H9 (cell line): Measurements from ENCODE around the gene HCST. TPM values are rescaled to one million over a fixed set of nuclear protein-coding genes. Genes with fewer than 3 reads are reported as not detected.

Experiments
- DNase-seq: peaks from one replicate; pipeline ENCODE4 v3.0.0-alpha.2; 2017
- H2AFZ ChIP-seq: one replicate; pipeline ENCODE4 v1.6.1; 2013; ENCODE audit warnings: mild to moderate bottlenecking, low read length, control low read depth, moderate library complexity
- H2AK5ac ChIP-seq: 2 replicates; pipeline ENCODE4 v1.6.1; 2013; ENCODE audit warnings: low read length, control low read depth, mixed read lengths; ENCODE audit not compliant: insufficient read length
- H2BK120ac ChIP-seq: one replicate; pipeline ENCODE4 v1.6.1; 2013; ENCODE audit warnings: low read depth, mild to moderate bottlenecking, low read length, control low read depth, inconsistent platforms; ENCODE audit not compliant: poor library complexity, severe bottlenecking
- H2BK12ac ChIP-seq: 2 replicates; pipeline ENCODE4 v1.6.1; 2013; ENCODE audit warnings: low read length, control low read depth, mixed read lengths, low read depth; ENCODE audit not compliant: insufficient read length
- H2BK15ac ChIP-seq: 2 replicates; pipeline ENCODE4 v1.6.1; 2013; ENCODE audit warnings: low read depth, low read length, control low read depth
- H2BK20ac ChIP-seq: one replicate; pipeline ENCODE4 v1.6.1; 2013; ENCODE audit warnings: low read depth, mild to moderate bottlenecking, low read length, control low read depth, inconsistent platforms; ENCODE audit not compliant: poor library complexity, severe bottlenecking
- H2BK5ac ChIP-seq: 2 replicates; pipeline ENCODE4 v1.6.1; 2013; ENCODE audit warnings: low read length, control low read depth, mixed read lengths; ENCODE audit not compliant: insufficient read length
- H3K14ac ChIP-seq: 2 replicates; pipeline ENCODE4 v1.6.1; 2013; ENCODE audit warnings: low read length, control low read depth; ENCODE audit not compliant: insufficient read depth
- H3K18ac ChIP-seq: 2 replicates; pipeline ENCODE4 v1.6.1; 2013; ENCODE audit warnings: low read depth, mild to moderate bottlenecking, mixed read lengths, low read length, control low read depth; ENCODE audit not compliant: insufficient read length
- H3K23ac ChIP-seq: 2 replicates; pipeline ENCODE4 v1.6.1; 2013; ENCODE audit warnings: low read length, control low read depth, mixed read lengths, low read depth; ENCODE audit not compliant: insufficient read length
- H3K23me2 ChIP-seq: 2 replicates; pipeline ENCODE4 v1.6.1; 2013; ENCODE audit warnings: low read depth, mild to moderate bottlenecking, mixed read lengths, low read length, control low read depth; ENCODE audit not compliant: insufficient read length, poor library complexity, severe bottlenecking
- H3K27ac ChIP-seq: 2 replicates; pipeline ENCODE4 v1.5.1; 2013; ENCODE audit warnings: low read length, control low read depth, mixed read lengths, low read depth; ENCODE audit not compliant: insufficient read length
- H3K27me3 ChIP-seq: 2 replicates; pipeline ENCODE4 v1.6.1; 2013; ENCODE audit warnings: low read length, control low read depth, inconsistent platforms; ENCODE audit not compliant: insufficient read depth
- H3K4ac ChIP-seq: 2 replicates; pipeline ENCODE4 v1.6.1; 2013; ENCODE audit warnings: low read depth, mild to moderate bottlenecking, control low read depth, inconsistent platforms, low read length, moderate library complexity
- H3K4me1 ChIP-seq: 2 replicates; pipeline ENCODE4 v1.6.1; 2013; ENCODE audit warnings: low read length, control low read depth, inconsistent platforms; ENCODE audit not compliant: insufficient read depth
- H3K4me2 ChIP-seq: 2 replicates; pipeline ENCODE4 v1.6.1; 2013; ENCODE audit warnings: low read length, control low read depth, mixed read lengths; ENCODE audit not compliant: insufficient read length, insufficient read depth
- H3K56ac ChIP-seq: 2 replicates; pipeline ENCODE4 v1.6.1; 2013; ENCODE audit warnings: low read depth, mild to moderate bottlenecking, mixed read lengths, low read length, control low read depth; ENCODE audit not compliant: insufficient read length
- H3K79me1 ChIP-seq: 2 replicates; pipeline ENCODE4 v1.6.1; 2013; ENCODE audit warnings: low read depth, mild to moderate bottlenecking, moderate library complexity, low read length, control low read depth, inconsistent platforms; ENCODE audit not compliant: insufficient read depth, poor library complexity, severe bottlenecking
- H3K79me2 ChIP-seq: 2 replicates; pipeline ENCODE4 v1.6.1; 2013; ENCODE audit warnings: low read length, control low read depth, inconsistent platforms; ENCODE audit not compliant: insufficient read depth
- H3K9ac ChIP-seq: 2 replicates; pipeline ENCODE4 v1.6.1; 2013; ENCODE audit warnings: low read length, control low read depth, mixed read lengths; ENCODE audit not compliant: insufficient read length; ENCODE audit errors: extremely low read depth
- H3K9me3 ChIP-seq: one replicate; pipeline ENCODE4 v1.6.1; 2013; ENCODE audit warnings: low read depth, low read length, inconsistent platforms; ENCODE audit not compliant: control insufficient read depth
- H3T11ph ChIP-seq: one replicate; pipeline ENCODE4 v1.6.1; 2013; ENCODE audit warnings: mild to moderate bottlenecking, low read length, control low read depth, inconsistent platforms
- H4K20me1 ChIP-seq: one replicate; pipeline ENCODE4 v1.6.1; 2013; ENCODE audit not compliant: control insufficient read depth, insufficient read length, insufficient read depth
- H4K5ac ChIP-seq: 2 replicates; pipeline ENCODE4 v1.6.1; 2013; ENCODE audit warnings: low read depth, mild to moderate bottlenecking, mixed read lengths, low read length, control low read depth; ENCODE audit not compliant: insufficient read length
- H4K8ac ChIP-seq: replicated peaks from 2 replicates; pipeline ENCODE4 v1.6.1; 2013; ENCODE audit warnings: low read length, control low read depth, mixed read lengths, low read depth; ENCODE audit not compliant: insufficient read length
- H4K91ac ChIP-seq: 2 replicates; pipeline ENCODE4 v1.6.1; 2013; ENCODE audit warnings: low read depth, mild to moderate bottlenecking, moderate library complexity, mixed read lengths, low read length, control low read depth; ENCODE audit not compliant: insufficient read length
- H3K27ac Mint-ChIP-seq, 3 experiments: 2 replicates in 2 of 3; 3 replicates in 1 of 3; pipeline ENCODE4 v1.8.0; 2020 to 2021; ENCODE audit warnings: mixed read lengths in 3 of 3, mild to moderate bottlenecking in 1 of 3, moderate library complexity in 1 of 3
- H3K27me3 Mint-ChIP-seq: 2 replicates; pipeline ENCODE4 v1.8.0; 2021; ENCODE audit warnings: low read depth, mild to moderate bottlenecking, moderate library complexity, mixed read lengths
- H3K36me3 Mint-ChIP-seq, 3 experiments: 2 replicates in 2 of 3; 3 replicates in 1 of 3; pipeline ENCODE4 v1.8.0; 2020 to 2021; ENCODE audit warnings: low read depth in 3 of 3, mixed read lengths in 3 of 3; ENCODE audit not compliant: insufficient read depth in 1 of 3
- H3K4me1 Mint-ChIP-seq, 2 experiments: 2 replicates each; pipeline ENCODE4 v1.8.0; 2020; ENCODE audit warnings: mixed read lengths in 2 of 2
- H3K4me3 Mint-ChIP-seq, 2 experiments: 2 replicates in 1 of 2; 3 replicates in 1 of 2; pipeline ENCODE4 v1.8.0; 2020 to 2021; ENCODE audit warnings: mild to moderate bottlenecking in 2 of 2, mixed read lengths in 2 of 2, moderate library complexity in 1 of 2
- H3K9me3 Mint-ChIP-seq, 2 experiments: 2 replicates in 1 of 2; 3 replicates in 1 of 2; pipeline ENCODE4 v1.8.0; 2020; ENCODE audit warnings: mild to moderate bottlenecking in 2 of 2, mixed read lengths in 2 of 2, moderate library complexity in 1 of 2
- CTCF ChIP-seq: fragments of 200-600 bp; sonication (generic); conservative IDR thresholded peaks from 3 replicates; pipeline ENCODE4 v1.8.0; 2021; ENCODE audit warnings: antibody characterized with exemption, mild to moderate bottlenecking
- whole genome bisulfite sequencing: extraction: QIAGEN DNeasy Blood & Tissue Kit; methylation state at CpG from one replicate; pipeline ENCODE4 v1.1.7; 2013; ENCODE audit warnings: missing lambda C conversion rate, low lambda C conversion rate, mixed read lengths; ENCODE audit not compliant: insufficient read length; ENCODE audit errors: extremely low coverage; 5-methylcytosine and 5-hydroxymethylcytosine counted together
- total RNA-seq: library from RNA; stranded (reverse); gene quantifications from 2 replicates; pipeline ENCODE4 v1.2.1, GENCODE V29; 2021

Gene HCST
- total RNA-seq, 1 experiment from 2014 or later = 0.68 TPM

- Histone ChIP-seq H3K23ac (no peak overlapping the region), H3K4me2 (peak overlapping the region; percentile 78), H3K9ac (no peak overlapping the region), H3K4ac (no peak overlapping the region), H3K27ac (no peak overlapping the region), H2BK5ac (no peak overlapping the region), H3K4me1 (peaks cover 7% of the 10 kb centered on the region; the same call in 1 of the 2 replicates), H3K79me1 (no peaks in the 10 kb centered on the region), H4K91ac (no peak overlapping the region), H3K18ac (no peak overlapping the region), H2BK120ac (no peak overlapping the region), H3K79me2 (no peaks in the 10 kb centered on the region), H2AK5ac (no peak overlapping the region), H2AFZ (no peak overlapping the region), H2BK20ac (no peak overlapping the region), H3K23me2 (peaks cover 24% of the 10 kb centered on the region), H3K56ac (no peak overlapping the region), H4K20me1 (no peaks in the 10 kb centered on the region), H2BK15ac (no peak overlapping the region), H4K5ac (no peak overlapping the region), H3K9me3 (no peaks in the 10 kb centered on the region), H3K27me3 (no peaks in the 10 kb centered on the region), H3K14ac (no peak overlapping the region), H2BK12ac (no peak overlapping the region), H4K8ac (no peak overlapping the region), H3T11ph (no peak overlapping the region)
- peaks cover 5% of the 10 kb centered on the region for H3K27me3 Mint-ChIP-seq
- H3K4me1 Mint-ChIP-seq = peaks cover 22 to 25% of the 10 kb centered on the region in 2 experiments
- H3K36me3 Mint-ChIP-seq = peaks cover 9 to 32% (median 16%) of the 10 kb centered on the region in 3 experiments; a peak in 6 of 7 replicates
- peak overlapping the region; percentile 67 to 79 for H3K4me3 Mint-ChIP-seq
- H3K27ac Mint-ChIP-seq = peak overlapping the region in 1 of 3 experiments; percentile 21; a peak in 1 of 7 replicates
- no CpG with 5 or more reads among the region's 13 CpGs for WGBS
- H3K9me3 Mint-ChIP-seq = no peaks in the 10 kb centered on the region
- no peak for TF ChIP-seq CTCF
- no peak for DNase-seq
Observed at GRCh38 chr19:35938282-35939224, 36.2 kb downstream of the HCST start.
